GM23248 (cell line): Measurements from ENCODE around the gene DNASE1L1. TPM values are rescaled to one million over a fixed set of nuclear protein-coding genes. Genes with fewer than 3 reads are reported as not detected.

ENCODE experiments used
- DNase-seq: peaks from one replicate; pipeline ENCODE4 v3.0.0-alpha.2; 2015
- H2AFZ ChIP-seq: fragments of 200-600 bp; sonication (generic); 2 replicates; pipeline ENCODE4 v1.6.1; 2016; ENCODE audit warnings: antibody characterized with exemption
- H3F3A ChIP-seq: fragments of 200-600 bp; sonication (generic); 2 replicates; pipeline ENCODE4 v1.6.1; 2016; ENCODE audit warnings: mild to moderate bottlenecking, antibody characterized with exemption, mixed run types; ENCODE audit not compliant: insufficient read depth
- H3K27ac ChIP-seq: fragments of 200-600 bp; sonication (generic); 2 replicates; pipeline ENCODE4 v1.5.1; 2016; ENCODE audit warnings: mild to moderate bottlenecking
- H3K27me3 ChIP-seq: fragments of 200-600 bp; sonication (generic); replicated peaks from 2 replicates; pipeline ENCODE4 v1.6.1; 2016; ENCODE audit warnings: mild to moderate bottlenecking; ENCODE audit not compliant: insufficient read depth
- H3K36me3 ChIP-seq: fragments of 200-600 bp; sonication (generic); 2 replicates; pipeline ENCODE4 v1.6.1; 2016; ENCODE audit warnings: low read depth, mild to moderate bottlenecking
- H3K4me1 ChIP-seq: fragments of 200-600 bp; sonication (generic); 2 replicates; pipeline ENCODE4 v1.6.1; 2016; ENCODE audit warnings: mild to moderate bottlenecking; ENCODE audit not compliant: insufficient read depth
- H3K4me2 ChIP-seq: fragments of 200-600 bp; sonication (generic); one replicate; pipeline ENCODE4 v1.6.1; 2016; ENCODE audit warnings: mild to moderate bottlenecking; ENCODE audit not compliant: unreplicated experiment
- H3K4me3 ChIP-seq: fragments of 200-600 bp; sonication (generic); 2 replicates; pipeline ENCODE4 v1.5.1; 2016; ENCODE audit warnings: mild to moderate bottlenecking
- H3K79me2 ChIP-seq: fragments of 200-600 bp; sonication (generic); 2 replicates; pipeline ENCODE4 v1.6.1; 2016; ENCODE audit warnings: mild to moderate bottlenecking; ENCODE audit not compliant: insufficient read depth
- H3K9ac ChIP-seq: fragments of 200-600 bp; sonication (generic); 2 replicates; pipeline ENCODE4 v1.6.1; 2016; ENCODE audit warnings: mild to moderate bottlenecking
- H3K9me2 ChIP-seq: fragments of 200-600 bp; sonication (generic); 2 replicates; pipeline ENCODE4 v1.6.1; 2016; ENCODE audit warnings: mixed run types, mild to moderate bottlenecking, moderate library complexity; ENCODE audit not compliant: insufficient read depth
- H3K9me3 ChIP-seq: fragments of 200-600 bp; sonication (generic); one replicate; pipeline ENCODE4 v1.6.1; 2017; ENCODE audit warnings: low read depth
- H4K20me1 ChIP-seq: fragments of 200-600 bp; sonication (generic); 2 replicates; pipeline ENCODE4 v1.6.0; 2016; ENCODE audit not compliant: insufficient read depth
- EZH2 ChIP-seq: fragments of 200-600 bp; sonication (generic); IDR thresholded peaks from 2 replicates; pipeline ENCODE4 v1.6.1; 2018; ENCODE audit warnings: antibody characterized with exemption, mild to moderate bottlenecking; ENCODE audit not compliant: insufficient read depth, poor library complexity, severe bottlenecking
- EZH2phosphoT487 ChIP-seq: fragments of 200-600 bp; sonication (generic); IDR thresholded peaks from 2 replicates; pipeline ENCODE4 v1.6.1; 2018; ENCODE audit warnings: antibody characterized with exemption, moderate library complexity, mild to moderate bottlenecking, low read depth; ENCODE audit not compliant: insufficient read depth
- WGBS, 2 experiments: methylation state at CpG; one replicate each; pipeline ENCODE4 v1.1.6; 2015 to 2017; ENCODE audit warnings: low lambda C conversion rate in 2 of 2, low coverage in 1 of 2; ENCODE audit errors: missing lambda C conversion rate in 2 of 2; 5-methylcytosine and 5-hydroxymethylcytosine counted together
- in situ Hi-C: fragments of 300-500 bp; cut with MboI; formaldehyde crosslinking; loops from 2 replicates; pipeline ENCODE4 v1.15.0; 2020
- polyA plus RNA-seq: library from polyadenylated mRNA; unstranded; fragments of >200 nt; fragmentation: Nextera tagmentation; extraction: Ambion mirVana; gene quantifications from 2 replicates; pipeline ENCODE4 v1.2.1, GENCODE V29; 2016
- total RNA-seq: library from RNA; depleted of rRNA; stranded (reverse); fragments of >200 nt; shearing (Covaris generic); gene quantifications from 2 replicates; pipeline ENCODE4 v1.2.3, GENCODE V29; 2014

DNASE1L1 gene
- total and polyA plus RNA-seq, 2 experiments from 2014 or later = 16.6 to 60.7 TPM

GRCh38 chrX:154363706-154364439 lies 45.2 kb downstream of the DNASE1L1 start:
- Histone ChIP-seq H4K20me1 (no peaks in the 10 kb centered on the region; the same call in 1 of the 2 replicates), H3K4me1 (0 out of 2 replicates have a peak, but pooled peaks cover 9% of the 10 kb centered on the region), H3K9ac (no peak overlapping the region), H3K4me2 (no peak overlapping the region), H3K27me3 (no peaks in the 10 kb centered on the region), H3K9me2 (no peaks in the 10 kb centered on the region), H3F3A (peaks cover 31% of the 10 kb centered on the region), H2AFZ (no peak overlapping the region), H3K4me3 (no peak overlapping the region), H3K27ac (peak overlapping the region; percentile 21; the same call in 1 of the 2 replicates), H3K79me2 (peaks cover 95% of the 10 kb centered on the region), H3K36me3 (peaks cover 6% of the 10 kb centered on the region; the same call in 1 of the 2 replicates), H3K9me3 (no peaks in the 10 kb centered on the region)
- in situ Hi-C loops = no loop called here
- DNase-seq = no peak
- TF ChIP-seq EZH2 (no peak), EZH2phosphoT487 (no peak)
- WGBS, 2 experiments = 65 to 79% methylated on average over 9 to 19 of the region's 20 CpGs

- in situ Hi-C loops = no loop called here
- WGBS, 2 experiments = 72 to 75% methylated on average over 13 to 15 of the region's 30 CpGs
- Histone ChIP-seq H3K9ac (no peak overlapping the region), H3K9me3 (no peaks in the 10 kb centered on the region), H4K20me1 (no peaks in the 10 kb centered on the region; the same call in 1 of the 2 replicates), H3K4me3 (no peak overlapping the region), H3K4me1 (0 out of 2 replicates have a peak, but pooled peaks cover 5% of the 10 kb centered on the region), H3K79me2 (peaks cover 89% of the 10 kb centered on the region), H3F3A (peaks cover 36% of the 10 kb centered on the region), H3K36me3 (peaks cover 6% of the 10 kb centered on the region; the same call in 1 of the 2 replicates), H3K27me3 (no peaks in the 10 kb centered on the region), H3K4me2 (no peak overlapping the region), H2AFZ (no peak overlapping the region), H3K9me2 (no peaks in the 10 kb centered on the region), H3K27ac (peak overlapping the region; percentile 21; the same call in 1 of the 2 replicates)
- DNase-seq = no peak
- no peak for TF ChIP-seq EZH2
- no peak for TF ChIP-seq EZH2phosphoT487
Observed at GRCh38 chrX:154362085-154362742, 46.8 kb downstream of the DNASE1L1 start.

GRCh38 chrX:154360155-154360713 lies 48.8 kb downstream of the DNASE1L1 start:
- no peaks in the 10 kb centered on the region; the same call in 1 of the 2 replicates for H4K20me1 ChIP-seq
- H3K36me3 ChIP-seq = peaks cover 6% of the 10 kb centered on the region; the same call in 1 of the 2 replicates
- TF ChIP-seq EZH2phosphoT487 (no peak), EZH2 (no peak)
- no peak overlapping the region for H2AFZ ChIP-seq
- no peaks in the 10 kb centered on the region for H3K4me1 ChIP-seq
- H3K79me2 ChIP-seq = peaks cover 81% of the 10 kb centered on the region
- no peak for DNase-seq
- no peak overlapping the region for H3K4me2 ChIP-seq
- no peaks in the 10 kb centered on the region for H3K9me2 ChIP-seq
- no peak overlapping the region for H3K27ac ChIP-seq
- H3K27me3 ChIP-seq = no peaks in the 10 kb centered on the region
- 83 to 93% methylated on average over 10 to 25 of the region's 34 CpGs for WGBS, 2 experiments
- in situ Hi-C loops = no loop called here
- no peak overlapping the region for H3K4me3 ChIP-seq
- no peaks in the 10 kb centered on the region for H3K9me3 ChIP-seq
- no peak overlapping the region for H3K9ac ChIP-seq
- H3F3A ChIP-seq = peaks cover 30% of the 10 kb centered on the region

- TF ChIP-seq EZH2 (no peak), EZH2phosphoT487 (no peak)
- H3K36me3 ChIP-seq = peaks cover 6% of the 10 kb centered on the region; the same call in 1 of the 2 replicates
- H3K27me3 ChIP-seq = no peaks in the 10 kb centered on the region
- no peaks in the 10 kb centered on the region for H3K4me1 ChIP-seq
- no peak for DNase-seq
- no peaks in the 10 kb centered on the region for H3K9me3 ChIP-seq
- H3K9ac ChIP-seq = no peak overlapping the region
- in situ Hi-C loops = no loop called here
- H2AFZ ChIP-seq = no peak overlapping the region
- H4K20me1 ChIP-seq = no peaks in the 10 kb centered on the region; the same call in 1 of the 2 replicates
- WGBS, 2 experiments = 89 to 98% methylated on average over 9 to 19 of the region's 41 CpGs
- H3F3A ChIP-seq = peaks cover 30% of the 10 kb centered on the region
- H3K4me2 ChIP-seq = no peak overlapping the region
- peaks cover 75% of the 10 kb centered on the region for H3K79me2 ChIP-seq
- no peaks in the 10 kb centered on the region for H3K9me2 ChIP-seq
- H3K4me3 ChIP-seq = no peak overlapping the region
- no peak overlapping the region for H3K27ac ChIP-seq
Observed at GRCh38 chrX:154359362-154360154, 49.5 kb downstream of the DNASE1L1 start.
